HL-60 (cell line): ENCODE data around the gene PDE4C.

Experiments used
- DNase-seq, 2 experiments: peaks; one replicate each; pipeline ENCODE4 v3.0.0-alpha.2; 2010 to 2020; ENCODE audit warnings: low read depth in 1 of 2, low spot score in 1 of 2
- H3K27ac ChIP-seq: fragments of 250-450 bp; sonication (Bioruptor Pico); replicated peaks from 2 replicates; pipeline ENCODE4 v1.5.1; 2020; ENCODE audit warnings: mild to moderate bottlenecking, moderate library complexity
- H3K27me3 ChIP-seq: fragments of 250-450 bp; sonication (Bioruptor Pico); 2 replicates; pipeline ENCODE4 v1.5.1; 2021; ENCODE audit warnings: mild to moderate bottlenecking, moderate library complexity; ENCODE audit not compliant: insufficient read depth, poor library complexity, severe bottlenecking
- H3K4me3 ChIP-seq: replicated peaks from 2 replicates; pipeline ENCODE4 v1.5.1; 2011; ENCODE audit warnings: mild to moderate bottlenecking, control low read depth, low read length; ENCODE audit not compliant: insufficient read depth
- CTCF ChIP-seq: IDR thresholded peaks from one replicate; pipeline ENCODE4 v1.5.1; 2011; ENCODE audit warnings: low read length, control low read depth, inconsistent platforms; ENCODE audit not compliant: insufficient read depth
- GABPA ChIP-seq: IDR thresholded peaks from 2 replicates; pipeline ENCODE4 v1.6.1; 2012; ENCODE audit warnings: low read depth
- POLR2AphosphoS5 ChIP-seq: IDR thresholded peaks from 2 replicates; pipeline ENCODE4 v1.6.1; 2012; ENCODE audit warnings: low read depth
- REST ChIP-seq: IDR thresholded peaks from 2 replicates; pipeline ENCODE4 v1.6.1; 2012; ENCODE audit warnings: low read depth; ENCODE audit not compliant: insufficient replicate concordance
- SPI1 ChIP-seq: IDR thresholded peaks from 2 replicates; pipeline ENCODE4 v1.6.1; 2012; ENCODE audit warnings: low read depth, mild to moderate bottlenecking, borderline replicate concordance

The PDE4C gene

GRCh38 chr19:18183529-18183928 lies 42.7 kb downstream of the PDE4C start:
- DNase-seq: no peak
- Histone ChIP-seq H3K27me3 (no peaks in the 10 kb centered on the region), H3K27ac (no peak overlapping the region), H3K4me3 (no peak overlapping the region)
- no peak for TF ChIP-seq CTCF
- TF ChIP-seq POLR2AphosphoS5: no peak
- no peak for TF ChIP-seq SPI1

GRCh38 chr19:18179957-18180356 lies 46.3 kb downstream of the PDE4C start:
- TF ChIP-seq CTCF: no peak
- TF ChIP-seq REST: no peak
- TF ChIP-seq GABPA: no peak
- no peak for TF ChIP-seq POLR2AphosphoS5
- TF ChIP-seq SPI1: no peak
- no peaks in the 10 kb centered on the region for H3K27me3 ChIP-seq
- H3K4me3 ChIP-seq: no peak overlapping the region
- H3K27ac ChIP-seq: peak overlapping the region; percentile 81
- DNase-seq: peak in 1 of 2 experiments; percentile 49

- Histone ChIP-seq H3K27me3 (no peaks in the 10 kb centered on the region), H3K27ac (no peak overlapping the region)
- no peak for TF ChIP-seq CTCF
- TF ChIP-seq SPI1: no peak
- TF ChIP-seq GABPA: no peak
- TF ChIP-seq POLR2AphosphoS5: no peak
- no peak for TF ChIP-seq REST
Observed at GRCh38 chr19:18176367-18177310, 49.6 kb downstream of the PDE4C start.

More at GRCh38 chr19:18176367-18177310, 49.6 kb downstream of the PDE4C start:
- no peak for DNase-seq
- H3K4me3 ChIP-seq: no peak overlapping the region
